Mesothelial cell of epicardium (in vitro differentiated cells): ENCODE results near the gene LUC7L3. TPM values are rescaled to one million over a fixed set of nuclear protein-coding genes. Genes with fewer than 3 reads are reported as not detected.
A peak's percentile ranks its signal among the peaks of the same experiment; 100 is the strongest.

Experiments used
- DNase-seq, 2 experiments: peaks; one replicate each; pipeline ENCODE4 v3.0.0; 2021; ENCODE audit warnings: low spot score in 2 of 2; ENCODE audit not compliant: unreplicated experiment in 2 of 2
- H3K27ac Mint-ChIP-seq: 2 replicates; pipeline ENCODE4 v1.8.0; 2021; ENCODE audit warnings: mixed read lengths
- H3K27me3 Mint-ChIP-seq: 2 replicates; pipeline ENCODE4 v1.8.0; 2021; ENCODE audit warnings: low read depth, mixed read lengths
- H3K36me3 Mint-ChIP-seq: 2 replicates; pipeline ENCODE4 v1.8.0; 2021; ENCODE audit warnings: mixed read lengths
- H3K4me1 Mint-ChIP-seq: 2 replicates; pipeline ENCODE4 v1.8.0; 2021; ENCODE audit warnings: mixed read lengths
- H3K4me3 Mint-ChIP-seq: 2 replicates; pipeline ENCODE4 v1.8.0; 2021; ENCODE audit warnings: mild to moderate bottlenecking, moderate library complexity, mixed read lengths
- H3K9me3 Mint-ChIP-seq: 2 replicates; pipeline ENCODE4 v1.8.0; 2021; ENCODE audit warnings: mixed read lengths
- total RNA-seq: library from RNA; stranded (reverse); gene quantifications from 3 replicates; pipeline ENCODE4 v1.2.1, GENCODE V29; 2021
- TF ChIP-seq, protein P1 (sequence below): fragments of 200-600 bp; sonication (generic); IDR thresholded peaks from one replicate; pipeline ENCODE4 v1.5.0; 2021; ENCODE audit warnings: antibody characterized with exemption; ENCODE audit not compliant: unreplicated experiment

The LUC7L3 gene
- total RNA-seq, 1 donor from 2014 or later, result 261 TPM

DNA sequence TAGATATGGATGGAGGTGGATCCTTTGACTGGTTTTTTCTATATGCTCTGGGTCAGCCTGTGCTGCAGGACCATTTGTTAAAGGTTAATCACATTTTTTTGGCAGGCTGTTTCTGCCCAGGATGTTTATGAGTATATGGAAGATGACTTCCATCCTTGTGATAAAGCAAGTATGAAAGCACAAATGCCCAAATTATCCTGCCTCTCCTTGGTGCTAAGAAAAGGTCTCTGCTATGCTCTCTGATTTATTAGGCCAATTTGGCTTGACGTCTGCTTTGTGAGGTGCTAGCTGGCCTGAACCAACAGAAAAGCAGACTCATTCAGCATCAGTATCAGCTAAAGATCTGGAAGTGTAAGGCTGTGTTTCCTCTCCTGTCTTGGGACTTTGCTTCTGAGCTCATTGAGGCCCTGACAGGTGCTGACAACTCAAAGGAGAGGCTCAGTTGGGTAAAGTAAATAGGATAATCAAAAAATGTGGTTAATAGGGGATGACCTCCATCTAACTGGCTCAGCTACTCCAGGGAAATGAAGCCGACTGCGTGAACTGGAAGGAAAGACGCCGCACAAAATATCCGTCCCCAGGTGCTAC lies 26.9 kb upstream of the LUC7L3 start:
- no peaks in the 10 kb centered on the region for H3K27me3 Mint-ChIP-seq
- H3K9me3 Mint-ChIP-seq, result no peaks in the 10 kb centered on the region
- TF ChIP-seq, protein P1, sequence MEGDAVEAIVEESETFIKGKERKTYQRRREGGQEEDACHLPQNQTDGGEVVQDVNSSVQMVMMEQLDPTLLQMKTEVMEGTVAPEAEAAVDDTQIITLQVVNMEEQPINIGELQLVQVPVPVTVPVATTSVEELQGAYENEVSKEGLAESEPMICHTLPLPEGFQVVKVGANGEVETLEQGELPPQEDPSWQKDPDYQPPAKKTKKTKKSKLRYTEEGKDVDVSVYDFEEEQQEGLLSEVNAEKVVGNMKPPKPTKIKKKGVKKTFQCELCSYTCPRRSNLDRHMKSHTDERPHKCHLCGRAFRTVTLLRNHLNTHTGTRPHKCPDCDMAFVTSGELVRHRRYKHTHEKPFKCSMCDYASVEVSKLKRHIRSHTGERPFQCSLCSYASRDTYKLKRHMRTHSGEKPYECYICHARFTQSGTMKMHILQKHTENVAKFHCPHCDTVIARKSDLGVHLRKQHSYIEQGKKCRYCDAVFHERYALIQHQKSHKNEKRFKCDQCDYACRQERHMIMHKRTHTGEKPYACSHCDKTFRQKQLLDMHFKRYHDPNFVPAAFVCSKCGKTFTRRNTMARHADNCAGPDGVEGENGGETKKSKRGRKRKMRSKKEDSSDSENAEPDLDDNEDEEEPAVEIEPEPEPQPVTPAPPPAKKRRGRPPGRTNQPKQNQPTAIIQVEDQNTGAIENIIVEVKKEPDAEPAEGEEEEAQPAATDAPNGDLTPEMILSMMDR, result no peak
- H3K4me3 Mint-ChIP-seq, result no peak overlapping the region
- H3K4me1 Mint-ChIP-seq, result peaks cover 33% of the 10 kb centered on the region
- no peak for DNase-seq
- peak overlapping the region; percentile 79 for H3K27ac Mint-ChIP-seq
- peaks cover 23% of the 10 kb centered on the region for H3K36me3 Mint-ChIP-seq

DNA sequence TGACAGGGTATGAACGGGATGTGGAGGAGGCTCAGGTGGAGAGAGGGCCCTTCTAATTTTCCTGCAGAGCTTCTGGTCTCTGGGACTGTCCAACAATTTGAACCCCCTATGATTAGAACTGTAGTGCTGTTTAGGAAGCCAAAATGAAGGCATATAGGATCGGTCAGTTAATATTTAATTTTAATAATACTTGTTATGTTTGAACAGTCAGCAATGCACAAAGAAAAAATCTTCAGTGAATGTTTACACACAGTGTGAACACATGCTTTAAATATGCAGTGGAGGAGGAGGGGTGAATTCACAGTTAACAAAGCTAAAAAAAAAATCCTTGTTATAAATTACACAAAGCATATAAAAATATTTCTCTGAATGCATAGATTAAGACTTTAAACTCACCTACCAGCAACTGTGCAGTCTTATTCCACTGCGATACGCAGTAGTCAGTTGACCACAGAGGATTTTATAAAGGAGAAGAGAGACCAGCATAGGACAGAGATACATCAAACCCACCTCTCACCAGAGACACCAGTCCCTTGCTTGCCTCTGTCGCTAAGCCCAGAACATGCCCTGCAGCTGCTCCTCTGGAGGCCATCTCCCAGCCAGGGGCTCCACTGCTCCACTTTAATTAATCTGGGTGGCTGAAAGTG lies 26.2 kb upstream of the LUC7L3 start:
- Mint-ChIP-seq H3K4me3 (no peak overlapping the region), H3K4me1 (peaks cover 33% of the 10 kb centered on the region)

DNA sequence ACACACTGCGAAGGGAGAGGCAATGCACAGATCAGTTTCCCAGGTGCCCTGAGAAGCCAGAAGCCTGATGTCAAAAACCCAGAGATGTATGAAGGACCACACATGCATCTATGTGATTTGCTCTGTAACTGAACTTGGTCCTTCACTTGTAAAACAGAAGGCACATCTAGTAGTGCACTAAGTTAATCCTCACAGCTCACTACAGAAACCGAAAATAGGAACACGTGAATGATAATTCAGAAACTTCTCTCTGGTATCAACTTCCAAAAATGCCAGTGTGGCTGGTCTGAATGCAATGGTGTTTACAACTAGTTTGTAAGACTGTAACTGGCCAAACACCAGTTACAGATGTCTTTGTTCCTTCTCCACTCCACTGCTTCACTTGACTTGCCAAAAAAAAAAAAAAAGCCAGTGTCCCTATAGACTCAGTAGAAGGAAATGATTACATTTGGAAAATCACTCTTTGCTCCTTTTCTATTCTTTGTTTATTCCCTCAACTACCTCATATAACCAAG lies 23.0 kb upstream of the LUC7L3 start:
- Mint-ChIP-seq H3K36me3 (peaks cover 40% of the 10 kb centered on the region), H3K4me3 (no peak overlapping the region)

More for the DNA sequence above, 26.2 kb upstream of the LUC7L3 start:
- peak overlapping the region; percentile 79 for H3K27ac Mint-ChIP-seq
- H3K36me3 Mint-ChIP-seq, result peaks cover 26% of the 10 kb centered on the region
- H3K9me3 Mint-ChIP-seq, result no peaks in the 10 kb centered on the region
- no peaks in the 10 kb centered on the region for H3K27me3 Mint-ChIP-seq
- DNase-seq, result no peak
- TF ChIP-seq, protein P1, result no peak

DNA sequence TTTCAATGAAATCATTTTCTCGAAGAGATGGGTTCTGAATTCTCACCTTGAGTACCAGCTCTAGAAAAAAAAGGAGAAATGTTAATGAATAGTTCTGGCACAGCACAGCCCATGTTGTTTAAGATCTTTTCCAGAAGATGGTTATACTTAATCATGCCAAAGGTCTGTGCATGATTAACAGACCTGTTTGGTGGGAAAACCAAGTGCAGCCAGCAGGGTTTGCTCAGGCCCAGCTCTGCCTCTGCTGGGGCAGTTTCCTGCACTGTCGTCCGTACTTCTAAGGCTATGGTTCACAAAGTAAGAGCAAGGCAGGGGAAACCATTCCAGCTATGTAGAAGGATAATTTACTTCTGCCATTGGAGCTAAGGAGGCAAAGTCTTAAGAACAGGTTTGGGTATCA lies 22.3 kb upstream of the LUC7L3 start:
- H3K27ac Mint-ChIP-seq, result no peak overlapping the region
- H3K36me3 Mint-ChIP-seq, result peaks cover 40% of the 10 kb centered on the region
- no peak for DNase-seq
- no peaks in the 10 kb centered on the region for H3K9me3 Mint-ChIP-seq
- TF ChIP-seq, protein P1, result no peak
- peaks cover 27% of the 10 kb centered on the region for H3K4me1 Mint-ChIP-seq
- no peaks in the 10 kb centered on the region for H3K27me3 Mint-ChIP-seq
- no peak overlapping the region for H3K4me3 Mint-ChIP-seq

More for the DNA sequence above, 23.0 kb upstream of the LUC7L3 start:
- Mint-ChIP-seq H3K27ac (no peak overlapping the region), H3K4me1 (peaks cover 31% of the 10 kb centered on the region), H3K9me3 (no peaks in the 10 kb centered on the region), H3K27me3 (no peaks in the 10 kb centered on the region)
- no peak for DNase-seq
- TF ChIP-seq, protein P1, result no peak

DNA sequence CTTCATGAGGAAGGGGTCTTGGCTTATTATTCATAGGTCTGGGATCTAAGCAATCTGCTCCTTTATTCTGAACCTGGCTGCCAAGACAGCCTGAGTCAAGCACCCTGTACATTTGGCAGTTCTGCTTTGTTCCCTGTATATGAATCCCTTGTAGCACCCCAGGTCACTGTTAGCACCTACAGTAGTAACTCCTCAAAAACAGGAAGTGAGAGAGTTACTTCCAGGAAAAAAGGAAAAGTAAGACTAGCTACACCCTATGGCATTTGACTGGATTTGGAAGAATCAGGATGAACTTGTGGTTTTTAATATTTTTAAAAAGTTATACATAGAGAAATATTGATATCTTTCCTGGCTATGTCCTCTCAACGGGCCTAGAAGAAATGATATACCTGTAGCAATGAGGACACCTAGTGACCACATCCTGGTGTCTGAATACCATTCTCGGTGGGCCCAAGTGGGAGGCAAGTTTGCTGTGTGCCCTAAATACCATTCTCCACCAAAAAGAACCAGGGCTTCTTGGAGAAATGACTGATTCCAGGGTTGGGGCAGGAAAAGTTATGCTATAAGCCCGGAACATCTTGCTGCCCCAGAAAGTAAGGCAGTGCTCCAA lies 21.6 kb upstream of the LUC7L3 start:
- no peak overlapping the region for H3K27ac Mint-ChIP-seq
- no peaks in the 10 kb centered on the region for H3K27me3 Mint-ChIP-seq
- no peak for DNase-seq
- H3K4me3 Mint-ChIP-seq, result no peak overlapping the region
- peaks cover 40% of the 10 kb centered on the region for H3K36me3 Mint-ChIP-seq
- TF ChIP-seq, protein P1, result no peak
- H3K9me3 Mint-ChIP-seq, result no peaks in the 10 kb centered on the region
- peaks cover 20% of the 10 kb centered on the region for H3K4me1 Mint-ChIP-seq
